Osteocyte (in vitro differentiated cells): ENCODE measurements around the gene TACC2. TPM values are rescaled to one million over a fixed set of nuclear protein-coding genes. Genes with fewer than 3 reads are reported as not detected.

ENCODE experiments used
- DNase-seq: peaks from one replicate; pipeline ENCODE4 v3.0.0; 2021; ENCODE audit warnings: mixed read lengths; ENCODE audit not compliant: unreplicated experiment; ENCODE audit errors: extremely low spot score
- H3K27ac Mint-ChIP-seq: one replicate; pipeline ENCODE4 v1.8.0; 2021; ENCODE audit warnings: mild to moderate bottlenecking, mixed read lengths; ENCODE audit not compliant: unreplicated experiment
- H3K27me3 Mint-ChIP-seq: one replicate; pipeline ENCODE4 v1.8.0; 2021; ENCODE audit warnings: mixed read lengths; ENCODE audit not compliant: unreplicated experiment
- H3K36me3 Mint-ChIP-seq: one replicate; pipeline ENCODE4 v1.8.0; 2021; ENCODE audit warnings: mixed read lengths; ENCODE audit not compliant: unreplicated experiment
- H3K4me1 Mint-ChIP-seq: one replicate; pipeline ENCODE4 v1.8.0; 2021; ENCODE audit warnings: mixed read lengths; ENCODE audit not compliant: unreplicated experiment
- H3K4me3 Mint-ChIP-seq: one replicate; pipeline ENCODE4 v1.8.0; 2021; ENCODE audit warnings: mild to moderate bottlenecking, moderate library complexity, mixed read lengths; ENCODE audit not compliant: unreplicated experiment
- H3K9me3 Mint-ChIP-seq: one replicate; pipeline ENCODE4 v1.8.0; 2021; ENCODE audit warnings: mixed read lengths; ENCODE audit not compliant: unreplicated experiment
- total RNA-seq: library from RNA; stranded (reverse); gene quantifications from 2 replicates; pipeline ENCODE4 v1.2.1, GENCODE V29; 2021
- TF ChIP-seq, protein P1 (sequence below): fragments of 200-600 bp; sonication (generic); IDR thresholded peaks from 2 replicates; pipeline ENCODE4 v1.5.0; 2021; ENCODE audit warnings: antibody characterized with exemption, mild to moderate bottlenecking, moderate library complexity

Gene TACC2
- total RNA-seq, 1 donor from 2014 or later = 64.2 TPM

DNA sequence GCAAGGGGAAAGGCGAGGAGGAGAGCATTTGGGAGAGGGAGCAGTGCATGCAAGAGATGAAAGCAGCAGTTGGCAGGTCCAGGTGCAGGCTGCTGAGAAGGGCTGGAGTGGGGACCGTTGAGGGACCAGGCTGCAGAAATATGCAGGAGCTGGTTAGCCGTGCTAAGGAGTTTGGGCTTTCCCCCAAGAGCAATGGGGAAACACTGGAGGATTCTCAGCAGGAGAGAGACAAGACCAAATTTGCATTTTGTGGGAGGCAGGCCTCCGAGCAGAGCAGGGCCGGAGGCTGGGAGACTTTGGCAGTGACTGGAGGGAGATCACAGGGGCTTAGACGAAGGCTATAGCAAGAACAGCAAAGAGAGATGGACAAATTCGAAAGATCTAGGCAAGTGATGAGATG is 293.9 kb downstream of the TACC2 start:
- DNase-seq = no peak
- H3K27ac Mint-ChIP-seq = no peak overlapping the region
- H3K27me3 Mint-ChIP-seq = no peaks in the 10 kb centered on the region

DNA sequence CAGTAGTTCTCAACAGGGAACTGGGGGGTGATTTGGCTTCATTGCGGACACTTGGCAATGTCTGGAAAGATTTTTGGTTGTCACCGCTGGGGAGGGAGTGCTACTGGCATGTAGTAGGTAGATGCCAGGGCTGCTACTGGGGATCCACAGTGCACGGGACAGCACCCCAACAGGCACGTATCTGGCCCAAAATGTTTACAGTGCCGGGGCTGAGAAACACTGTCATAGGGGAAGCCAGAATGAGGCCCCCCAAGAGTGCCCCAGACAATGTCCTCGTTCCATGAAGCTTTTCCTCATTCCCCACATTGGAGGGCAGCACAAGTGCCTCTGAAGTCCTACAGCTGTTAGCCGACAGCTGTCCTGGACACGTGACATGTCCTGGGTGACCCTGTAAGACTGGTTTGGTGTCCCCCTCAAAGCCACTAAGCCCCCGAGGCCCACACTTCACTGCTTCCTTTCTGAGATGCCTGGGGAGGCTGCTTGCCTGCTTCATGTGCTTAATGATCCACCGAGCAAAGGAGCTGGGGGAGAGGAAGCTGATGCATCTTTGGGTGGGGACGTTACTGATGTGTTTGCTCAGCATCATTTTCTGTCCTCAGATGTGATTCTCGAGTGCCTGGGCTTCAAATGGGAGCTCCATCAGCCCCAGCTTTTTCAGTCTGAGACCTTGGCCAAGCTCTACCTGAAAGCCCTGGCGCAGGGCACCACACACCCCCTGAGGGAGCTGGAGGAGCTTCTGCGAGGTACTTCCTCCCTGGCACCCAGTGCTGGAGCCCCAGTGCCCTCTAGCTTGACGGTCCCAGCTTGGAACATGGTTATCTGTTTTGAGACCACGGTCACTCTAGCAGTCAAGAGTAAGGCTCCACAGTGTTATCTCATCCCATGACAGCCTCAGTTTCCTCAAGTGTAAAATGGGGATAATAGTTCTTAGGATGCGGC is 296.8 kb downstream of the TACC2 start:
- no peaks in the 10 kb centered on the region for H3K36me3 Mint-ChIP-seq
- no peak for DNase-seq
- H3K9me3 Mint-ChIP-seq = no peaks in the 10 kb centered on the region
- no peak overlapping the region for H3K4me3 Mint-ChIP-seq
- H3K27ac Mint-ChIP-seq = peak overlapping the region; percentile 93
- TF ChIP-seq, protein P1, sequence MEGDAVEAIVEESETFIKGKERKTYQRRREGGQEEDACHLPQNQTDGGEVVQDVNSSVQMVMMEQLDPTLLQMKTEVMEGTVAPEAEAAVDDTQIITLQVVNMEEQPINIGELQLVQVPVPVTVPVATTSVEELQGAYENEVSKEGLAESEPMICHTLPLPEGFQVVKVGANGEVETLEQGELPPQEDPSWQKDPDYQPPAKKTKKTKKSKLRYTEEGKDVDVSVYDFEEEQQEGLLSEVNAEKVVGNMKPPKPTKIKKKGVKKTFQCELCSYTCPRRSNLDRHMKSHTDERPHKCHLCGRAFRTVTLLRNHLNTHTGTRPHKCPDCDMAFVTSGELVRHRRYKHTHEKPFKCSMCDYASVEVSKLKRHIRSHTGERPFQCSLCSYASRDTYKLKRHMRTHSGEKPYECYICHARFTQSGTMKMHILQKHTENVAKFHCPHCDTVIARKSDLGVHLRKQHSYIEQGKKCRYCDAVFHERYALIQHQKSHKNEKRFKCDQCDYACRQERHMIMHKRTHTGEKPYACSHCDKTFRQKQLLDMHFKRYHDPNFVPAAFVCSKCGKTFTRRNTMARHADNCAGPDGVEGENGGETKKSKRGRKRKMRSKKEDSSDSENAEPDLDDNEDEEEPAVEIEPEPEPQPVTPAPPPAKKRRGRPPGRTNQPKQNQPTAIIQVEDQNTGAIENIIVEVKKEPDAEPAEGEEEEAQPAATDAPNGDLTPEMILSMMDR = no peak
- no peaks in the 10 kb centered on the region for H3K27me3 Mint-ChIP-seq
- peaks cover 47% of the 10 kb centered on the region for H3K4me1 Mint-ChIP-seq

More for the DNA sequence above, 293.9 kb downstream of the TACC2 start:
- no peaks in the 10 kb centered on the region for H3K36me3 Mint-ChIP-seq
- peaks cover 49% of the 10 kb centered on the region for H3K4me1 Mint-ChIP-seq
- TF ChIP-seq, protein P1 = no peak
- H3K9me3 Mint-ChIP-seq = no peaks in the 10 kb centered on the region
- no peak overlapping the region for H3K4me3 Mint-ChIP-seq

DNA sequence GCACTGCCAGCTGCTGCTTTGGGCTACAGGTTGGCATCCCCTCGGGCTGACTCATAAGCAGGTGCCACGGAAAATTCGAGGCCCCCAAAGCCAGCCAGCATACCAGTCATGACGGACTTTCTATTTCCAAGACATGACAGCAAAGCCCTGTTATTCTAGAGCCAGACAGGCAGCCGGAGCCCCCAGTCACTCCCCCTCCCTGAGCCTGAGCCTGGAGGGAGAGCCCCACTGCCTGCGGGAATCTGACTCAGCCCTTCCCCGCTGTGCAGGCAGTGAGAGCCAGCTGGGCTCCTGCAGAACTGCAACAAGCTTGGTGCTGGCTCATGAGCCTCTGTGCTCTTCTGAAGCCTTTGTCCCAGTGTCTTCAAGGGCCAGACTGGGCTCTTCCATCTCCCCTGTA is 297.9 kb downstream of the TACC2 start:
- H3K36me3 Mint-ChIP-seq = no peaks in the 10 kb centered on the region
- DNase-seq = peak; percentile 93
- peak overlapping the region; percentile 17 for H3K4me3 Mint-ChIP-seq
- no peaks in the 10 kb centered on the region for H3K27me3 Mint-ChIP-seq
- H3K4me1 Mint-ChIP-seq = peaks cover 41% of the 10 kb centered on the region
- TF ChIP-seq, protein P1 = no peak
- peak overlapping the region; percentile 93 for H3K27ac Mint-ChIP-seq
- no peaks in the 10 kb centered on the region for H3K9me3 Mint-ChIP-seq

DNA sequence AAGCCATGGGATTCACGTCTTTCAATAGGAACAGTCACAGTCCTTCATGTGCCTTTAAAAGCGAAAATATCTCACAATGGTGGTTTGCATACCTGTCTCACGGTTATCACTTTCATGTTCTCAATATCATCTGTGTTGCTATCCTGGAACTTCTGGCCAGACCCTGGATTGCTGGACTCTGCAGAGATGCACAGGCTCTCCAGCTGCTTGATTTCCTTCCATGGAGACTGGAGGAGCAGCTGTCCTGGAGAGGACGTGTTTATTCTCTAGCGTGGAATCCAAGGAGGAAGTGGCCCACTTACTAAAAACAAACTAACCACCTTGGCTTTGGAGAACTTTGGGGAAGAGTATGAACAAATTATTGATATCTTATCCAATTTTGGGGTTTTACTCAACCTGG is 298.6 kb downstream of the TACC2 start:
- Mint-ChIP-seq H3K27me3 (no peaks in the 10 kb centered on the region), H3K9me3 (no peaks in the 10 kb centered on the region), H3K4me3 (no peak overlapping the region), H3K27ac (peak overlapping the region; percentile 93), H3K36me3 (no peaks in the 10 kb centered on the region), H3K4me1 (peaks cover 35% of the 10 kb centered on the region)
- DNase-seq = no peak
- TF ChIP-seq, protein P1 = no peak

DNA sequence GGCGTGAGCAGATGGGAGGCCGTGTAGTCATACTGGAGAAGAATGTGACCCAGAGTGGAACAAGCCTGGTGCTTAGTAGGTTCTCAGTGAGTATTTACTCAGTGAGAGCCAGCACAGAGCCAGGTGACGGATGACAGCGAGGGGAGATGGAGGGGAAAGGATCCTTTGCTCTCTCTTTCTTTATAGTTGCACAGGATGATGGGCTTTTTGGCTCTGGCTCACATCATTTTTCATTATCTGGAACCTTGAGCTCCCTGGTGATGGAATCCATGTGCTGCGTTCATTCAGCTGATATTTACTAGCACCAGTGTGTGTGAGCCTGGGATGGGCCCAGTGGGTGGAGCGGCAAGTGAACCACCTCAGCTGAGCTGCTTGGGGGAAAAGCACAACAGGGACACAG is 299.3 kb downstream of the TACC2 start:
- H3K4me3 Mint-ChIP-seq = no peak overlapping the region
- peaks cover 29% of the 10 kb centered on the region for H3K4me1 Mint-ChIP-seq
- H3K27me3 Mint-ChIP-seq = no peaks in the 10 kb centered on the region
- DNase-seq = no peak
- H3K9me3 Mint-ChIP-seq = no peaks in the 10 kb centered on the region
- no peaks in the 10 kb centered on the region for H3K36me3 Mint-ChIP-seq
- TF ChIP-seq, protein P1 = no peak
- no peak overlapping the region for H3K27ac Mint-ChIP-seq
